Neural cell (in vitro differentiated cells): Measurements from ENCODE around the gene MARF1. TPM values are rescaled to one million over a fixed set of nuclear protein-coding genes. Genes with fewer than 3 reads are reported as not detected.
"Not testable (repeated sequence)": the region's sequence is repeated elsewhere in the genome, so short reads cannot be mapped to it uniquely, and the experiment has no call there.

ENCODE experiments used
- H2AFZ ChIP-seq: fragments of 200-600, 300-800 bp; sonication (generic), shearing (Covaris generic); 2 replicates; pipeline ENCODE4 v1.6.0; 2014; ENCODE audit warnings: low read depth, mild to moderate bottlenecking, antibody characterized with exemption, low read length, moderate library complexity
- H3F3A ChIP-seq: fragments of 200-600 bp; shearing (Covaris generic); 2 replicates; pipeline ENCODE4 v1.6.1; 2016; ENCODE audit warnings: mild to moderate bottlenecking, moderate library complexity, mixed read lengths, antibody characterized with exemption, low read length; ENCODE audit not compliant: insufficient read depth, poor library complexity, severe bottlenecking
- H3K27ac ChIP-seq: fragments of 200-600, 300-800 bp; sonication (generic), shearing (Covaris generic); 2 replicates; pipeline ENCODE4 v1.5.1; 2014; ENCODE audit warnings: mild to moderate bottlenecking, low read length, moderate library complexity
- H3K27me3 ChIP-seq: fragments of 300-800, 200-600 bp; sonication (generic), shearing (Covaris generic); 2 replicates; pipeline ENCODE4 v1.6.0; 2014; ENCODE audit warnings: mild to moderate bottlenecking, low read depth, low read length, moderate library complexity; ENCODE audit not compliant: insufficient read depth
- H3K36me3 ChIP-seq: fragments of 300-800, 200-600 bp; sonication (generic), shearing (Covaris generic); 2 replicates; pipeline ENCODE4 v1.5.1; 2014; ENCODE audit warnings: mild to moderate bottlenecking, antibody characterized with exemption, low read length, moderate library complexity; ENCODE audit not compliant: insufficient read depth
- H3K4me2 ChIP-seq: fragments of 300-800, 200-600 bp; sonication (generic), shearing (Covaris generic); 2 replicates; pipeline ENCODE4 v1.6.0; 2014; ENCODE audit warnings: mild to moderate bottlenecking, low read length
- H3K4me3 ChIP-seq: fragments of 300-800, 200-600 bp; sonication (generic), shearing (Covaris generic); 2 replicates; pipeline ENCODE4 v1.5.1; 2014; ENCODE audit warnings: mild to moderate bottlenecking, low read length, moderate library complexity
- H3K79me2 ChIP-seq: fragments of 200-600 bp; shearing (Covaris generic); replicated peaks from 2 replicates; pipeline ENCODE4 v1.6.0; 2014; ENCODE audit warnings: mild to moderate bottlenecking, low read length, moderate library complexity; ENCODE audit not compliant: insufficient read depth
- H3K9ac ChIP-seq: fragments of 300-800, 200-600 bp; sonication (generic), shearing (Covaris generic); 2 replicates; pipeline ENCODE4 v1.6.1; 2016; ENCODE audit warnings: mild to moderate bottlenecking, low read length, mixed read lengths
- H3K9me2 ChIP-seq: fragments of 200-600 bp; shearing (Covaris generic); 2 replicates; pipeline ENCODE4 v1.6.1; 2016; ENCODE audit warnings: mild to moderate bottlenecking, low read length, mixed read lengths; ENCODE audit not compliant: insufficient read depth
- H3K9me3 ChIP-seq: fragments of 200-600, 300-800 bp; sonication (generic), shearing (Covaris generic); 2 replicates; pipeline ENCODE4 v1.6.1; 2016; ENCODE audit warnings: mild to moderate bottlenecking, mixed run types, low read length, moderate library complexity, mixed read lengths
- H4K20me1 ChIP-seq: fragments of 200-600 bp; shearing (Covaris generic); 2 replicates; pipeline ENCODE4 v1.6.1; 2016; ENCODE audit warnings: mild to moderate bottlenecking, mixed run types; ENCODE audit not compliant: insufficient read depth
- CTCF ChIP-seq: fragments of 450-650 bp; IDR thresholded peaks from 2 replicates; pipeline ENCODE4 v1.5.1; 2014; ENCODE audit warnings: antibody characterized with exemption, mild to moderate bottlenecking, moderate library complexity; ENCODE audit not compliant: poor library complexity, severe bottlenecking
- EP300 ChIP-seq: fragments of 450-650 bp; conservative IDR thresholded peaks from 2 replicates; pipeline ENCODE4 v1.6.1; 2014; ENCODE audit warnings: antibody characterized with exemption, mild to moderate bottlenecking, moderate library complexity; ENCODE audit not compliant: poor library complexity, severe bottlenecking
- EZH2 ChIP-seq: fragments of 200-600, 300-800 bp; shearing (Covaris generic), sonication (generic); IDR thresholded peaks from 2 replicates; pipeline ENCODE4 v1.6.1; 2014; ENCODE audit warnings: antibody characterized with exemption, low read length, borderline replicate concordance, mild to moderate bottlenecking; ENCODE audit not compliant: insufficient read depth, poor library complexity, severe bottlenecking
- MXI1 ChIP-seq: fragments of 450-650 bp; conservative IDR thresholded peaks from 2 replicates; pipeline ENCODE4 v1.6.1; 2014; ENCODE audit warnings: antibody characterized with exemption, mild to moderate bottlenecking; ENCODE audit not compliant: poor library complexity, severe bottlenecking
- POLR2AphosphoS5 ChIP-seq: IDR thresholded peaks from 2 replicates; pipeline ENCODE4 v1.6.1; 2012
- RAD21 ChIP-seq: fragments of 450-650 bp; conservative IDR thresholded peaks from 2 replicates; pipeline ENCODE4 v1.6.1; 2014; ENCODE audit warnings: antibody characterized with exemption, mild to moderate bottlenecking, moderate library complexity
- SMC3 ChIP-seq: fragments of 450-650 bp; conservative IDR thresholded peaks from 2 replicates; pipeline ENCODE4 v1.6.1; 2014; ENCODE audit warnings: antibody characterized with exemption, mild to moderate bottlenecking, moderate library complexity; ENCODE audit not compliant: poor library complexity
- TAF1 ChIP-seq: IDR thresholded peaks from 2 replicates; pipeline ENCODE4 v1.6.1; 2012; ENCODE audit warnings: low read depth
- polyA plus RNA-seq: library from polyadenylated mRNA; depleted of rRNA; stranded (reverse); fragments of >200 nt; gene quantifications from 2 replicates; pipeline ENCODE4 v1.2.3, GENCODE V29; 2014
- TF ChIP-seq, protein P1 (sequence below): IDR thresholded peaks from 2 replicates; pipeline ENCODE4 v1.6.1; 2012; ENCODE audit warnings: borderline replicate concordance

The MARF1 gene
- polyA plus RNA-seq, 1 donor from 2014 or later, result 23.2 TPM

- H3K4me3 ChIP-seq, result no peak overlapping the region
- no peak overlapping the region for H3K9ac ChIP-seq
- no peaks in the 10 kb centered on the region for H3K79me2 ChIP-seq
- no peaks in the 10 kb centered on the region for H4K20me1 ChIP-seq
- H3F3A ChIP-seq, result no peaks in the 10 kb centered on the region
- no peak overlapping the region for H2AFZ ChIP-seq
- H3K9me2 ChIP-seq, result no peaks in the 10 kb centered on the region
- H3K9me3 ChIP-seq, result no peaks in the 10 kb centered on the region
- TF ChIP-seq, protein P1, sequence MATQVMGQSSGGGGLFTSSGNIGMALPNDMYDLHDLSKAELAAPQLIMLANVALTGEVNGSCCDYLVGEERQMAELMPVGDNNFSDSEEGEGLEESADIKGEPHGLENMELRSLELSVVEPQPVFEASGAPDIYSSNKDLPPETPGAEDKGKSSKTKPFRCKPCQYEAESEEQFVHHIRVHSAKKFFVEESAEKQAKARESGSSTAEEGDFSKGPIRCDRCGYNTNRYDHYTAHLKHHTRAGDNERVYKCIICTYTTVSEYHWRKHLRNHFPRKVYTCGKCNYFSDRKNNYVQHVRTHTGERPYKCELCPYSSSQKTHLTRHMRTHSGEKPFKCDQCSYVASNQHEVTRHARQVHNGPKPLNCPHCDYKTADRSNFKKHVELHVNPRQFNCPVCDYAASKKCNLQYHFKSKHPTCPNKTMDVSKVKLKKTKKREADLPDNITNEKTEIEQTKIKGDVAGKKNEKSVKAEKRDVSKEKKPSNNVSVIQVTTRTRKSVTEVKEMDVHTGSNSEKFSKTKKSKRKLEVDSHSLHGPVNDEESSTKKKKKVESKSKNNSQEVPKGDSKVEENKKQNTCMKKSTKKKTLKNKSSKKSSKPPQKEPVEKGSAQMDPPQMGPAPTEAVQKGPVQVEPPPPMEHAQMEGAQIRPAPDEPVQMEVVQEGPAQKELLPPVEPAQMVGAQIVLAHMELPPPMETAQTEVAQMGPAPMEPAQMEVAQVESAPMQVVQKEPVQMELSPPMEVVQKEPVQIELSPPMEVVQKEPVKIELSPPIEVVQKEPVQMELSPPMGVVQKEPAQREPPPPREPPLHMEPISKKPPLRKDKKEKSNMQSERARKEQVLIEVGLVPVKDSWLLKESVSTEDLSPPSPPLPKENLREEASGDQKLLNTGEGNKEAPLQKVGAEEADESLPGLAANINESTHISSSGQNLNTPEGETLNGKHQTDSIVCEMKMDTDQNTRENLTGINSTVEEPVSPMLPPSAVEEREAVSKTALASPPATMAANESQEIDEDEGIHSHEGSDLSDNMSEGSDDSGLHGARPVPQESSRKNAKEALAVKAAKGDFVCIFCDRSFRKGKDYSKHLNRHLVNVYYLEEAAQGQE, result no peak
- TF ChIP-seq EZH2 (no peak), SMC3 (no peak), POLR2AphosphoS5 (no peak)
- no peak overlapping the region for H3K4me2 ChIP-seq
- H3K27ac ChIP-seq, result no peak overlapping the region
- peaks cover 7% of the 10 kb centered on the region for H3K36me3 ChIP-seq
- no peaks in the 10 kb centered on the region for H3K27me3 ChIP-seq
These were observed 35.1 kb downstream of the MARF1 start for GRCh38 chr16:15607700-15608396.

DNA sequence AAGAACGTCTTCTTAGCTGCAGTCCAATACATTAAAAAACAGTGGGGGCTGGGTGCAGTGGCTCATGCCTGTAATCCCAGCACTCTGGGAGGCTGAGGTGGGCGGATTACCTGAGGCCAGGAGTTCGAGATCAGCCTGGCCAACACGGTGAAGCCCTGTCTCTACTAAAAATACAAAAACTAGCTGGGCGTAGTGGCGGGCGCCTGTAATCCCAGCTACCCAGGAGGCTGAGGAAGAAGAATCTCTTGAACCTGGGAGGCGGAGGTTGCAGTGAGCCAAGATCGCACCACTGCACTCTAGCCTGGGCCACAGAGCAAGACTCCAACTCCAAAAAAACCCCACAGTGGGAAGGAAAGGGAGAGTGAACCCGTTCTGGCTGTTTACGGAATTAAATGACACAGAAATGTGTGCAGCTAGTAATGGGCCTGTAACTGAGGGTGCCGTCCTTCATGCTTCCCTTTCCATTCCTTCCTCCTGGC, 35.7 kb downstream of the MARF1 start:
- not testable (repeated sequence) for H3K9me3 ChIP-seq, H3F3A ChIP-seq, H3K9me2 ChIP-seq, H3K27me3 ChIP-seq, H3K9ac ChIP-seq, H3K79me2 ChIP-seq, H4K20me1 ChIP-seq, H2AFZ ChIP-seq, H3K4me2 ChIP-seq, H3K4me3 ChIP-seq, H3K27ac ChIP-seq
- peaks cover 13% of the 10 kb centered on the region for H3K36me3 ChIP-seq

- no peak overlapping the region for H3K4me2 ChIP-seq
- no peaks in the 10 kb centered on the region for H3K79me2 ChIP-seq
- no peaks in the 10 kb centered on the region for H4K20me1 ChIP-seq
- no peaks in the 10 kb centered on the region for H3K9me2 ChIP-seq
- no peak overlapping the region for H3K4me3 ChIP-seq
- H3K27me3 ChIP-seq, result no peaks in the 10 kb centered on the region
- no peak overlapping the region for H2AFZ ChIP-seq
- peaks cover 15% of the 10 kb centered on the region for H3K36me3 ChIP-seq
- no peaks in the 10 kb centered on the region for H3K9me3 ChIP-seq
- H3F3A ChIP-seq, result no peaks in the 10 kb centered on the region
- no peak for TF ChIP-seq RAD21
- no peak for TF ChIP-seq EP300
- no peak for TF ChIP-seq MXI1
- no peak for TF ChIP-seq TAF1
- TF ChIP-seq, protein P1, result no peak
- TF ChIP-seq SMC3, result no peak
- TF ChIP-seq POLR2AphosphoS5, result no peak
- TF ChIP-seq EZH2, result no peak
- no peak for TF ChIP-seq CTCF
- H3K27ac ChIP-seq, result no peak overlapping the region
- H3K9ac ChIP-seq, result no peak overlapping the region
These were observed 36.3 kb downstream of the MARF1 start for GRCh38 chr16:15606518-15607220.
